Prostate gland (tissue), 2 donors: ENCODE measurements around the gene LMCD1.

Experiments
- POLR2A ChIP-seq: fragments of 450-650 bp; IDR thresholded peaks from one replicate; pipeline ENCODE4 v1.6.1; 2016; ENCODE audit warnings: antibody characterized with exemption, mild to moderate bottlenecking
- POLR2AphosphoS5 ChIP-seq: sonication (generic); formaldehyde crosslinking; IDR thresholded peaks from one replicate; pipeline ENCODE4 v1.6.1; 2017; ENCODE audit warnings: antibody characterized with exemption
- TF ChIP-seq, protein P1 (sequence below), 4 experiments: fragments of 200-600 bp in 2 of 4; fragments of 450-650 bp in 2 of 4; sonication (generic) in 2 of 4; IDR thresholded peaks; 1 replicate in 3 of 4; 2 replicates in 1 of 4; pipeline ENCODE4 v1.5.1; 2016 to 2019; ENCODE audit warnings: antibody characterized with exemption in 4 of 4, mild to moderate bottlenecking in 2 of 4, moderate library complexity in 2 of 4

- TF ChIP-seq POLR2A (no peak), POLR2AphosphoS5 (no peak)
- TF ChIP-seq, protein P1, sequence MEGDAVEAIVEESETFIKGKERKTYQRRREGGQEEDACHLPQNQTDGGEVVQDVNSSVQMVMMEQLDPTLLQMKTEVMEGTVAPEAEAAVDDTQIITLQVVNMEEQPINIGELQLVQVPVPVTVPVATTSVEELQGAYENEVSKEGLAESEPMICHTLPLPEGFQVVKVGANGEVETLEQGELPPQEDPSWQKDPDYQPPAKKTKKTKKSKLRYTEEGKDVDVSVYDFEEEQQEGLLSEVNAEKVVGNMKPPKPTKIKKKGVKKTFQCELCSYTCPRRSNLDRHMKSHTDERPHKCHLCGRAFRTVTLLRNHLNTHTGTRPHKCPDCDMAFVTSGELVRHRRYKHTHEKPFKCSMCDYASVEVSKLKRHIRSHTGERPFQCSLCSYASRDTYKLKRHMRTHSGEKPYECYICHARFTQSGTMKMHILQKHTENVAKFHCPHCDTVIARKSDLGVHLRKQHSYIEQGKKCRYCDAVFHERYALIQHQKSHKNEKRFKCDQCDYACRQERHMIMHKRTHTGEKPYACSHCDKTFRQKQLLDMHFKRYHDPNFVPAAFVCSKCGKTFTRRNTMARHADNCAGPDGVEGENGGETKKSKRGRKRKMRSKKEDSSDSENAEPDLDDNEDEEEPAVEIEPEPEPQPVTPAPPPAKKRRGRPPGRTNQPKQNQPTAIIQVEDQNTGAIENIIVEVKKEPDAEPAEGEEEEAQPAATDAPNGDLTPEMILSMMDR (IDR thresholded peaks at IDR 0.05) = no peak
These were observed 27.6 kb downstream of the LMCD1 start for GRCh38 chr3:8529181-8529637.
